SK-N-SH treated with all-trans-retinoic acid at 6 μM for 48 hours (cell line): ENCODE results near the gene MS4A6A.

ENCODE experiments used
- ATAC-seq: fragments of 200-7000 bp; cut with Tn5 transposase; 3 replicates; pipeline ENCODE4 v1.9.1; 2020; ENCODE audit warnings: mild to moderate bottlenecking, moderate library complexity
- ARNTL ChIP-seq: fragments of 450-650 bp; formaldehyde crosslinking; IDR thresholded peaks from 2 replicates; pipeline ENCODE4 v1.5.0; 2020; ENCODE audit warnings: low read depth, mild to moderate bottlenecking, moderate library complexity, borderline replicate concordance
- BACH2 ChIP-seq: fragments of 250-450 bp; sonication (Bioruptor Pico); IDR thresholded peaks from 2 replicates; pipeline ENCODE4 v1.9.0; 2021; ENCODE audit warnings: mild to moderate bottlenecking, borderline replicate concordance
- CREB5 ChIP-seq: fragments of 250-450 bp; sonication (Bioruptor Pico); IDR thresholded peaks from 2 replicates; pipeline ENCODE4 v1.5.1; 2020; ENCODE audit warnings: low read depth, mild to moderate bottlenecking, moderate library complexity
- CSDC2 ChIP-seq: fragments of 250-450 bp; sonication (Bioruptor Pico); IDR thresholded peaks from 2 replicates; pipeline ENCODE4 v1.5.0; 2020; ENCODE audit warnings: mild to moderate bottlenecking, moderate library complexity
- CSRNP3 ChIP-seq: fragments of 250-450 bp; sonication (Bioruptor Pico); IDR thresholded peaks from 2 replicates; pipeline ENCODE4 v1.5.1; 2021; ENCODE audit warnings: mild to moderate bottlenecking, moderate library complexity
- ESRRG ChIP-seq: fragments of 250-450 bp; sonication (Bioruptor Pico); IDR thresholded peaks from 2 replicates; pipeline ENCODE4 v1.6.1; 2021; ENCODE audit warnings: mild to moderate bottlenecking
- GLIS3 ChIP-seq: fragments of 250-450 bp; sonication (Bioruptor Pico); IDR thresholded peaks from 2 replicates; pipeline ENCODE4 v1.5.0; 2020; ENCODE audit warnings: mild to moderate bottlenecking, moderate library complexity
- ISL1 ChIP-seq: fragments of 250-450 bp; sonication (Bioruptor Pico); IDR thresholded peaks from 2 replicates; pipeline ENCODE4 v2.1.2; 2022; ENCODE audit warnings: mild to moderate bottlenecking, moderate library complexity
- OSR1 ChIP-seq: fragments of 250-450 bp; sonication (Bioruptor Pico); IDR thresholded peaks from 2 replicates; pipeline ENCODE4 v1.8.0; 2022; ENCODE audit warnings: moderate library complexity, mild to moderate bottlenecking, inconsistent platforms
- PATZ1 ChIP-seq: fragments of 250-450 bp; sonication (Bioruptor Pico); IDR thresholded peaks from 2 replicates; pipeline ENCODE4 v1.8.0; 2020; ENCODE audit warnings: mild to moderate bottlenecking, moderate library complexity, borderline replicate concordance
- POU6F1 ChIP-seq: fragments of 250-450 bp; sonication (Bioruptor Pico); IDR thresholded peaks from 2 replicates; pipeline ENCODE4 v1.8.0; 2021; ENCODE audit warnings: low read depth, mild to moderate bottlenecking, moderate library complexity, borderline replicate concordance
- PPARA ChIP-seq: fragments of 250-450 bp; sonication (Bioruptor Pico); IDR thresholded peaks from 2 replicates; pipeline ENCODE4 v1.5.0; 2020; ENCODE audit warnings: mild to moderate bottlenecking, borderline replicate concordance
- RARB ChIP-seq: fragments of 250-450 bp; sonication (Bioruptor Pico); IDR thresholded peaks from 2 replicates; pipeline ENCODE4 v1.8.0; 2021; ENCODE audit warnings: mild to moderate bottlenecking, moderate library complexity
- SNAI2 ChIP-seq: fragments of 250-450 bp; sonication (Bioruptor Pico); IDR thresholded peaks from 2 replicates; pipeline ENCODE4 v1.5.0; 2020; ENCODE audit warnings: mild to moderate bottlenecking, moderate library complexity
- TCF4 ChIP-seq: fragments of 250-450 bp; sonication (Bioruptor Pico); IDR thresholded peaks from 2 replicates; pipeline ENCODE4 v1.8.0; 2021; ENCODE audit warnings: mild to moderate bottlenecking, moderate library complexity, borderline replicate concordance
- TOX ChIP-seq: fragments of 250-450 bp; sonication (Bioruptor Pico); IDR thresholded peaks from 2 replicates; pipeline ENCODE4 v1.8.0; 2021; ENCODE audit warnings: mild to moderate bottlenecking, moderate library complexity, borderline replicate concordance
- TSHZ2 ChIP-seq: fragments of 250-450 bp; sonication (Bioruptor Pico); IDR thresholded peaks from 2 replicates; pipeline ENCODE4 v1.5.0; 2020; ENCODE audit warnings: mild to moderate bottlenecking, moderate library complexity
- ZC3H10 ChIP-seq: fragments of 250-450 bp; sonication (Bioruptor Pico); IDR thresholded peaks from 2 replicates; pipeline ENCODE4 v1.5.1; 2021; ENCODE audit warnings: mild to moderate bottlenecking, moderate library complexity
- ZFP3 ChIP-seq: fragments of 250-450 bp; sonication (Bioruptor Pico); IDR thresholded peaks from 2 replicates; pipeline ENCODE4 v1.5.0; 2020; ENCODE audit warnings: mild to moderate bottlenecking, moderate library complexity
- ZNF565 ChIP-seq: fragments of 450-650 bp; formaldehyde crosslinking; conservative IDR thresholded peaks from 2 replicates; pipeline ENCODE4 v1.5.0; 2020; ENCODE audit warnings: low read depth, mild to moderate bottlenecking, moderate library complexity
- ZNF8 ChIP-seq: fragments of 450-650 bp; formaldehyde crosslinking; IDR thresholded peaks from 2 replicates; pipeline ENCODE4 v1.5.0; 2020; ENCODE audit warnings: mild to moderate bottlenecking, moderate library complexity

The MS4A6A gene

GRCh38 chr11:60209977-60210376, 27.1 kb upstream of the MS4A6A start:
- no peak for ATAC-seq
- no peak for TF ChIP-seq ISL1 (CRISPR knock-in tag)
- TF ChIP-seq PATZ1 (CRISPR knock-in tag): no peak
- TF ChIP-seq TSHZ2: no peak
- no peak for TF ChIP-seq ESRRG (CRISPR knock-in tag)
- TF ChIP-seq ZFP3: no peak
- no peak for TF ChIP-seq SNAI2

- no peak for TF ChIP-seq CREB5 (CRISPR knock-in tag)
- no peak for TF ChIP-seq CSRNP3 (CRISPR knock-in tag)
- no peak for TF ChIP-seq ZC3H10 (CRISPR knock-in tag)
- TF ChIP-seq TOX (CRISPR knock-in tag): no peak
- TF ChIP-seq ARNTL (CRISPR knock-in tag): no peak
- TF ChIP-seq RARB (CRISPR knock-in tag): no peak
- TF ChIP-seq TCF4 (CRISPR knock-in tag): no peak
- TF ChIP-seq ZNF565 (CRISPR knock-in tag): no peak
- no peak for TF ChIP-seq BACH2 (CRISPR knock-in tag)
- TF ChIP-seq CSDC2: no peak
- TF ChIP-seq POU6F1: no peak
- ATAC-seq: no peak
Measured at GRCh38 chr11:60208951-60209350, 26.1 kb upstream of the MS4A6A start.

- ATAC-seq: no peak
- TF ChIP-seq TSHZ2: no peak
- TF ChIP-seq ZC3H10 (CRISPR knock-in tag): no peak
- no peak for TF ChIP-seq TCF4 (CRISPR knock-in tag)
- no peak for TF ChIP-seq TOX (CRISPR knock-in tag)
- no peak for TF ChIP-seq BACH2 (CRISPR knock-in tag)
- no peak for TF ChIP-seq OSR1
- no peak for TF ChIP-seq ESRRG (CRISPR knock-in tag)
- no peak for TF ChIP-seq CSDC2
- no peak for TF ChIP-seq POU6F1
- TF ChIP-seq PPARA: no peak
- no peak for TF ChIP-seq ZFP3
- TF ChIP-seq GLIS3 (CRISPR knock-in tag): no peak
- TF ChIP-seq PATZ1 (CRISPR knock-in tag): no peak
- no peak for TF ChIP-seq ZNF8 (CRISPR knock-in tag)
Measured at GRCh38 chr11:60208146-60208895, 25.4 kb upstream of the MS4A6A start.
